Measurements from ENCODE around the gene SMPD1.

SMPD1 gene

DNA sequence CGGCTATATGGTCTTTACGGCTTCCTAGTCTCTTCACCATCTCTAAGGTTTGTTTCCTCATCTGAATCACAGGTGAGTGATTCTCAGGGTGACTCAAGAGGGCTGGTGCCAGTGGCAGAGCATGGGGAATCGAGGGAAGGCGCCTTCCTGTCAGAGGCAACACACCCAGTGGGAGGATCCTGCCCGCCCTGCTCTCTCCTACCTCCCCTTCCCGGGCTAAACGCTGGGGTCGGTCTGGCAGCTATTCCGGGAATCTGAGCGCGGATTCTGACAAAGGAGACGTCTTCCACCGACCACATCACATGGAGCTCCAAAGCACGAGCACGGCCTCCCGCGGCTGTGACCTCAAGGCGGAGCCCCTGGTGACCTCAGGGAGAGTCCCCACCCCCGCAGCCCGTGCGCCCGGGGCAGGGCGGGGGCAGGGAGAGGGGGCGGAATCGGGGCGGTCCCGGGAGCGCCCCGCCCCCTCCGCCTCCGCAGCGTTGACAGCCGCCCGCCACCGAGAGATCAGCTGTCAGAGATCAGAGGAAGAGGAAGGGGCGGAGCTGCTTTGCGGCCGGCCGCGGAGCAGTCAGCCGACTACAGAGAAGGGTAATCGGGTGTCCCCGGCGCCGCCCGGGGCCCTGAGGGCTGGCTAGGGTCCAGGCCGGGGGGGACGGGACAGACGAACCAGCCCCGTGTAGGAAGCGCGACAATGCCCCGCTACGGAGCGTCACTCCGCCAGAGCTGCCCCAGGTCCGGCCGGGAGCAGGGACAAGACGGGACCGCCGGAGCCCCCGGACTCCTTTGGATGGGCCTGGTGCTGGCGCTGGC is at the start of gene SMPD1:
Gene SMPD1 (plus strand): TSS at position 570 of the 813 bp plus-strand sequence. CDS start 125 bp downstream, at position 695.
- DNase-seq: peak; percentile 91

DNA sequence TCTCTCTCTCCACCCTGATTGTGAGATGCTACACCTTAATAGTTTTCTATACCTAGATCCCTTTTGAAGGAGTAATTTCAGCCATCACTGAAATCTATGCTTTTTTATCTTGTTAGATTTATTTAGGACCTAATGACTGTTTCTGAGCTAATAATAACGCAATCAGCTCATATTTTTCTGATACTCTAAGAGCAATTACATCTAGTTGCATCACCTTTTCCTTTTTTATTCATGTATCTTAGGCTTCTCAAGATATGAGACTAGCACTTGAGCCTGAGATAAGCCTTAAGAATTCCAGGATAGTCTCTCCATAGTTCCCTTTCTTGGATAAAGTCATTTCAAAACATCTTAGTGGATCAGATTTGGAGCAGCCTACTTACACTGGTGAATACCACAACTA is 44.9 kb upstream of the SMPD1 start:
- no peak for DNase-seq

DNA sequence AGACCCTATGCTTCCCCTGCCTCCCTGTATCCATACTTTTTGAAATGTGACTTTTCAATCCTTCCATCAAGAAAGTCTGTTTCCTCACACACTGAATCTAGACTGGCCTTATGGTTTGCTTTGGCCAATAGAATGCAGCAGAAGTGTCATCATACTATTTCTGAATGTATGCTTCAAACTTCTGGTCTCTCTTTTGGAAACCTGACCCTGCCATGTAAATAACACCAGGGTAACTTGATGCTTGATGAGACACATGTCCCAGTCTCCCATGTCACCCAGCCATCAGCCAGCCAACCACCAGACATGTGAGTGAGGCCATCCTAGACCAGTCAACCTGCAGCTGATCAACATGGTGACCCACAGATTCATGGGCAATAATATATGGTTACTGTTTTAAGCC is 40.2 kb upstream of the SMPD1 start:
- no peak for DNase-seq

DNA sequence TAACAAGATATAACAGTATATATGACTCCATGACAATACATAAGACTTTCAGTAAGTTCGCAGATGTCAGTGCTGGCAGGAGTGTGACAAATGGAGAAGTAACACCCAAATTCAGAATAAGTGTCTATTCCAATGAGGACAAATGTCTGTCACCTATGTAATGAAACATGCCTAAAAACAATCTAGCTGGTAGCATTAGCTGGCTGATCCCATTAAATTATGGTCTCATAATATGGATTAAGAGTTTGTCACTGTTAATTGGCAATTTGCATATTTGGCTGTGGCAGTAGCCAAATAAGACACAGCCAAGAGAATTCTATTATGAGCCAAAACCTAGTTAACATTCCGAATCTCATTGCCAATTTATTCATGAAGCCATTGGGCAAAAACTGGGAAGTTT is 39.8 kb upstream of the SMPD1 start:
- no peak for DNase-seq

- no peak for DNase-seq
Measured at GRCh38 chr11:6351782-6352382, 38.4 kb upstream of the SMPD1 start.

- peak; percentile 40 for DNase-seq
Measured at GRCh38 chr11:6353367-6353987, 36.8 kb upstream of the SMPD1 start.

GRCh38 chr11:6354651-6355485 is 35.4 kb upstream of the SMPD1 start:
- DNase-seq: no peak

DNA sequence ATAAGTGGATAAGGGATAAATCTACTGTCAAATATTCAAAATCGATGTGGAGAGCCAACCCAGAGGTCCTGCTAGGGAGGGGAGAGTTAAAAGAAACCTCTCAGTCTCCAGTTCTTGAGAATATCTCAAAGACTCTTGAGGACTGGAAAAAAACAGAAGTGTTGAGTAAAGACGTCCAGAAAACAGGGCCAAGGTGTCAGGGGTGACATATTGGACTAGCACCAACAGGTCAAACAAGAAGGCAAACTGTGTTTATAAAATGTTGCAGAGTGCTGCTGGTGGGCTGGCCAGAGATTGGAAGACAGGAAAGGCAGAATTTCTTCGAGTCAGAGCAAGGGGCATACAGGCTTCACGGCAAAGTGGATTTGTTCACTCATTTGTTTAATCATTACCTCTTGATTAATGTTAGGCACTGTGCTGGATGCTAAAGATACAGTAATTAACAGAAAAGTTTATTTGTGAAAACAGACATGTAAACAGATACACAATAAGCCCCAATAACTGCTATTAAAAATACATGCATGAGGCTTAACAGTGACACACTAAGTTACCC is 33.7 kb upstream of the SMPD1 start:
- no peak for DNase-seq

- DNase-seq: no peak
Measured at GRCh38 chr11:6357222-6357621, 33.1 kb upstream of the SMPD1 start.

DNA sequence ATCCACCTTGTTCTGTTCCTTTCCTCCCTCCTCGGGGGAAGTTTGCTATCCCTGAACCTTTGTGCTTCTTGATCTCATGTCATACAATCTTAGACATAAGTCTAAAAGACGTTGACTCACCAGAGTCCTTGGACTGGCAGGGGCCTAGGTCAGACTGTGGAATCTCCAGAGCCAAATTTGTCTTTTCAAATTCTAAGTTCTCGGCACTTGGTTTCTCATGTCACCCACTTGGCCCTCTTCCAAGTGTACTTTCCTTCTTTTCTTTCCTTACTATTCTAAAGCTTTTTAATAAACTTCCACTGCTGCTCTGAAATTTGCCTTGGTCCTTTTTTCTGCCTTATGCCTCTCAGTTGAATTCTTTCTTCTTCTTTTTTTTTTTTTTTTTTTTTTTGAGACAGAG is 30.1 kb upstream of the SMPD1 start:
- DNase-seq: no peak

DNA sequence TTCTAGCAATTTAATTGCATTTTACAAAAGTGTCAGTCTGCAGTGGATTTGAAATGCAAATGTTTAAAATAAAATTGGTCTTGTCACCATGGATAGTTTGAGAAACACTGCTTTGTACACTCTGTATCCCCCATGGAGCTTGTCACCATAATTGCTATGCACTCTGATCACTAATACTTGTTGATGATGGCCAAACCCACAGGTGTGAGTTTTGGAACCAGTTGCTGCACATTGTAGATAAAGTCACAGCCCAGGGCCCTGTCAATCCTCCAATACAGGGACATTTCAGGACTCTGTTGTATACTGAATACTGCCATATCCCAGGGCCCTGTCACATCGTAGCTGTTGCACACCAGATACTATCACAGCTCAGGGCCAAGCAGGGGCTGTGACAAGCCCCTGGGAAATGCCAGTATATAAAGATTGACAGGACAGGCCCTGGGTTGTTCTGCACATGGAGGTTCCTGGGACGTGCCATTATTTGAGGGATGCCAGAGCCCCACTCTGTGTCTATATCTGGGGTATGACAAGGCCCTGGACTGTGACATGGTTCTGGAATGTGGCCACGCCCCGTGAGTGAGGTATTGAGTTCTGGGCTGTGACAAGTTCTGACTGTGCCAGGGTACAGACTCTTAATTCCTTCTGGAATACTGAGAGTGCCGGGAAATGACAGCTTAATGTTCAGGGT is 27.9 kb upstream of the SMPD1 start:
- DNase-seq: no peak

DNA sequence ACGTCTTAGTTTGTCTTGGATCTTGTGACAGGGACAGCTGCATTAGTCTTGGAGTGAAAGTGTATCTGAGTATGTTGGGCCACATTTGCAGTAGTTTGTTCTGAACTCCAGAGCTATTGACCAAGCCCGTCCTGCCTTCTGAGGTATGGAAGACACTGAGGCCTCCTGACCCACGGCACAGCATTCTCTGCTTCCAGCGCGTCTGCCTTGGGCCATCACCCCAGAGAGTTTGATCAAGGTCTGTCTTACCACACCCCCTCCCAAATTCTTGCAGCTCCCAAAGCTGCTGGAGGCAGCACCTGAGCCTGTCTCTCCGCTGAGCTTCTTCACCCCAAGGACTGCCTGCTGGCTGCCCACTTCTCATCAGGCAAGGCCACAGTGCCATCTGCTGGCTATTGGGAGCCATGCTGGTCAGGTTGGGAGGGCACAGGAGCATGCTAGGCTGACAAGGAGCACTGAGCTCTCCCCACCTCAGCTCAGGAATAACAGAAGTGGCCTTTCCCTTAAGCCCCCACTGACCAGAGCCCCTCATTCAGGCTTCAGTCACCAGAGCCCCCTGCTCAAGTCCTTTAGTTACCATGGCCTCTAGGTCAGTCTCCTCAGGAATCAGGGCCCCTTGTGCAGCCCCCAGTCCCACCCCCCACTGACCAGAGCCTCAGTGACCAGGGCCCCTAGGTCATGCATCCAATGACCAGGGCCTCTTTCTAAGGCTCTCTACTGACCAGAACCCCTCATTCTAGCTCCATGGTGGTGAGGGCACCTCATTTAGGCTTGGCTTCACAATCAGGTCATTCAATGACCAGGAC is 27.2 kb upstream of the SMPD1 start:
- DNase-seq: peak; percentile 10

DNA sequence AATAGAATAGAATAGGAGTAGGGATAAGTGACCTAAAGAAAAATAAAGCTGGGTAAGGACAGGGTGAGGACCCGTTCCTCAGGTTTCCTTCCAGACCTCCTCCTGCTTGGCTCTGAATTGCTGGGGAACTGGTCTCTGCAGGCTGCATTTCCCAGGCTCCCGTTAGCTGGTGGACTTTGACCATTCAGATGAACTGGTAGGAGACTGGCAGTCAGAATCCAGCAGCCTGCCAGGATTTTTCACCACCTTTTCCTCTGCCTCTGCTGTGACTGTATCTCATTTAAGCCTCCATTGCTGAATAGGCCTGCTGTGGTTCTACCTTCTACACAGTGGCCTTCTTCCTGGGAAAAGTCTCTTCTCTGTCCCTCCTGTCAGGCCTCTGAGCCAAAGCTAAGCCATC is 24.6 kb upstream of the SMPD1 start:
- DNase-seq: no peak

GRCh38 chr11:6371825-6372224 is 18.4 kb upstream of the SMPD1 start:
- DNase-seq: no peak

GRCh38 chr11:6377902-6378639 is 12.2 kb upstream of the SMPD1 start:
- DNase-seq: no peak

GRCh38 chr11:6378640-6378989 is 11.7 kb upstream of the SMPD1 start:
- DNase-seq: no peak

DNA sequence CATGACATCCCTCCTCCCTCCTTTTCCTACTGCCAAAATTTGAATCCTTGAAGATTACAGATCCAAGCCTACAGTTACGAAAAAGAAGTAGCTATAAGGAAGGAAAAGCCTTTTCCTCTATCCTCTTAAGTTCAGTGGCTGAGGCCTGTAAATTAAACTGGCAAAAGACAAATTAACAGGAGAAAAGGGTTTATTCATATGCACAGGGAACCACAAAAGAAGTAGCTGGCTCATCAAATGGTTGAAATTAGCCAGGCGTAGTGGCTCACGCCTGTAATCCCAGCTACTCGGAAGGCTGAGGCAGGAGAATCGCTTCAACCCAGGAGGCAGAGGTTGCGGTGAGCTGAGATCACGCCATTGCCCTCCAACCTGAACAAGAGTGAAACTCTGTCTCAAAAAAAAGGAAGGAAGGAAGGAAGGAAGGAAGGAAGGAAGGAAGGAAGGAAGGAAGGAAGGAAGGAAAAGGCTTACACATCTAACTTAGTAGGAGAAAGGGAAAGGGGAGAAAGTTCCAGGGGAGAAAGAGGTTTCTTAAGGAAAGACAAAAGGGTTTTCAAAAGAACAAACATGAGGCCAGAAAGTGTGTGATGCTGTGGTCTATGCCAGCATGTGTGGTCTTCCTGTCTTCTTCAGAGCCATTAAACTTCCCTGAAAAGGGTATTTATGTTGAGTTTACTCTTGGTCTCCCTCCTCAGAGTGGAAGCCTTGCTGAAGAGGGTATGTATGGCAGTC is 5.1 kb upstream of the SMPD1 start:
- DNase-seq: no peak

DNA sequence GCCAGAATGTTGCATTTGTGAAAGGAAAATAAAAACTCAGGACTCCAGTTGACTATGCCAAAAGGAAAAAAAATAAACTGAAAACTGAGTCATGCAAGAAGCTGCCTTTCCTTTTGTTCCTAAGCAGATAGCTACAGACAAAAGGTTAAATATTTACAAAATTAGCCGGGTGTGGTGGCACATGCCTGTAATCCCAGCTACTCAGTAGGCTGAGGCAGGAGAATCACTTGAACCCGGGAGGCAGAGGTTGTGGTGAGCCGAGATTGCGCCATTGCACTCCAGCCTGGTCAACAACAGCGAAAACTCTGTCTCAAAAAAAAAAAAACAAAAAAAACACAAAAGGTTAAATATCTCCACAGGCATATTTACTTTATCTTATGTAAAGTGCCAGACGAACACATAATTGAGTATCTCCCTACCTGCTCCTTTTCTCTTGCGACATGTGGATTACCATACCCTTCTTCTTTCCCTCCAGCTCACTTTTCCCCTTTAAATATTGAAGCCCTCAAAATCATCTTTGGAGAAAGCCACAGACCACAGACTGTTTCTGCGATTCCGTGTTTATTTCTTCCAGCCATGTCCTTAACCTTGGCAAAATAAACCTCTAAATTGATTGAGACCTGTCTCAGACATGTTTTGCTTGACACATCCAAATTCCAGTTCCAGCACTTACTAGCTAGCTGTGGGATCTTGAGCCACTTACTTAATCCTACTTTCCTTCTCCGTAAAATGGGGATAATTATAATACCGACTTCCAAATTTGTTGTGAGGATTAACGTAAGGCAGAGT is 2.3 kb upstream of the SMPD1 start:
- DNase-seq: no peak

DNA sequence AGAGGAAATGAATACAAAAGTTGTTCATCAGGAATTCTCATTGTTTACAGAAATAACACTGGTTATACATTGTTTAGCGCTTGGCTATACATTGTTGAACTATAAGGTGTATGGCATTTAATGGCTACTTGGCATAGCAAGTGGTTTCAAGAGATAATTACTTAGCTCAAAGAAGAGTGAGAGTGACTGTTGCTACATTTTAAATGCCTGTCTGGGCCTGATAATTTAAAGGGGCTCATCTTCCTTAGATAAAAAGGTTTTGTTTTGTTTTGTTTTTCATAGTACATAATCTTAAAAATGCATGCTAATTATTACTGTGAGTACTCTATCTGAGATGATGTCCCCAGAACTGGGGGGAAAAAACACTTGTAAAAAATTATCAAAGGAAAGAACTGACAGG is 1.5 kb upstream of the SMPD1 start:
- DNase-seq: no peak

All from NK-92 treated with Interleukin-12 subunit alpha and Interleukin-12 subunit beta, amount 100 ng/mL, for 24 hours (cell line).